OCI-LY7 (cell line): ENCODE results near the gene DMGDH. TPM values are rescaled to one million over a fixed set of nuclear protein-coding genes. Genes with fewer than 3 reads are reported as not detected.

ENCODE experiments used
- BruUV-seq: library from RNA; stranded (reverse); fragments of 400-500 nt; replicated peaks from 2 replicates; lab custom pipeline; 2021; lab: Mats Ljungman, UMichigan
- CTCF ChIA-PET: fragments of 300-600 bp; sonication (Branson Sonifier 250); formaldehyde crosslinking; loops from one replicate; lab custom pipeline; 2022; ENCODE audit warnings: antibody characterized with exemption; ENCODE audit not compliant: unreplicated experiment; lab: Charles Lee
- POLR2A ChIA-PET: fragments of 300-600 bp; sonication (Branson Sonifier 250); formaldehyde crosslinking; loops from one replicate; lab custom pipeline; 2022; ENCODE audit warnings: antibody characterized with exemption; lab: Charles Lee
- DNase-seq: peaks from one replicate; pipeline ENCODE4 v3.0.0-alpha.2; 2015; ENCODE audit warnings: low spot score
- H2AFZ ChIP-seq: fragments of 200-600 bp; sonication (generic), shearing (Covaris generic); 2 replicates; pipeline ENCODE4 v1.6.1; 2014; ENCODE audit warnings: mild to moderate bottlenecking, antibody characterized with exemption, low read length, moderate library complexity
- H3K27ac ChIP-seq: fragments of 200-600 bp; sonication (generic); 2 replicates; pipeline ENCODE4 v1.5.1; 2014; ENCODE audit warnings: mixed run types, low read depth, mild to moderate bottlenecking, moderate library complexity, low read length, inconsistent platforms; ENCODE audit not compliant: poor library complexity, severe bottlenecking
- H3K36me3 ChIP-seq: fragments of 200-600 bp; sonication (generic); 2 replicates; pipeline ENCODE4 v1.6.1; 2014; ENCODE audit warnings: mild to moderate bottlenecking, antibody characterized with exemption, low read length, moderate library complexity, mixed read lengths; ENCODE audit not compliant: insufficient read depth
- H3K4me1 ChIP-seq: fragments of 200-600 bp; sonication (generic); 2 replicates; pipeline ENCODE4 v1.5.1; 2014; ENCODE audit warnings: mild to moderate bottlenecking, low read length; ENCODE audit not compliant: insufficient read depth, poor library complexity, severe bottlenecking
- H3K4me2 ChIP-seq: fragments of 200-600 bp; sonication (generic); 2 replicates; pipeline ENCODE4 v1.6.1; 2014; ENCODE audit warnings: mild to moderate bottlenecking, low read length
- H3K4me3 ChIP-seq: fragments of 200-600 bp; sonication (generic); 2 replicates; pipeline ENCODE4 v1.5.1; 2014; ENCODE audit warnings: mild to moderate bottlenecking, low read depth, low read length; ENCODE audit not compliant: poor library complexity, severe bottlenecking
- H3K79me2 ChIP-seq: fragments of 200-600 bp; sonication (generic); 2 replicates; pipeline ENCODE4 v1.6.1; 2016; ENCODE audit warnings: low read depth, mild to moderate bottlenecking, low read length, moderate library complexity, mixed read lengths; ENCODE audit not compliant: insufficient read depth
- H3K9me2 ChIP-seq: fragments of 200-600 bp; sonication (generic); 2 replicates; pipeline ENCODE4 v1.6.1; 2016; ENCODE audit warnings: mild to moderate bottlenecking, low read length, mixed read lengths; ENCODE audit not compliant: insufficient read depth
- H3K9me3 ChIP-seq: fragments of 200-600 bp; sonication (generic); 2 replicates; pipeline ENCODE4 v1.6.1; 2014; ENCODE audit warnings: mild to moderate bottlenecking, mixed run types, low read length, mixed read lengths
- H4K20me1 ChIP-seq: fragments of 200-600 bp; sonication (generic); 2 replicates; pipeline ENCODE4 v1.6.1; 2014; ENCODE audit warnings: mild to moderate bottlenecking, antibody characterized with exemption, low read length, moderate library complexity, mixed read lengths; ENCODE audit not compliant: insufficient read depth
- CTCF ChIP-seq: fragments of 200-600 bp; sonication (generic); conservative IDR thresholded peaks from 2 replicates; pipeline ENCODE4 v1.5.1; 2014; ENCODE audit warnings: mild to moderate bottlenecking, antibody characterized with exemption, low read length, moderate library complexity, mixed read lengths
- EZH2phosphoT487 ChIP-seq: fragments of 200-600 bp; sonication (generic); IDR thresholded peaks from 2 replicates; pipeline ENCODE4 v1.6.1; 2018; ENCODE audit warnings: low read depth, borderline replicate concordance, mild to moderate bottlenecking, mixed run types, antibody characterized with exemption, low read length, moderate library complexity, mixed read lengths
- intact Hi-C: fragments of 100-400 bp; cut with micrococcal nuclease; formaldehyde crosslinking; loops from one replicate; pipeline ENCODE4 v1.10.0; 2022; ENCODE audit not compliant: unreplicated experiment
- total RNA-seq, 2 experiments: library from RNA; depleted of rRNA in 1 of 2; stranded (reverse); fragments of >200 nt in 1 of 2; shearing (Covaris generic) in 1 of 2; gene quantifications; 2 replicates each; pipeline ENCODE4 v1.2.3, GENCODE V29; 2014 to 2022

Gene DMGDH
- total RNA-seq, 2 experiments from 2014 or later: 1.5 TPM; not detected in 1

GRCh38 chr5:79081779-79082178, 12.3 kb upstream of the DMGDH start:
- intact Hi-C loops: no loop called here
- Histone ChIP-seq H3K4me3 (no peak overlapping the region), H3K9me2 (no peaks in the 10 kb centered on the region), H3K4me2 (no peak overlapping the region), H3K4me1 (no peaks in the 10 kb centered on the region), H3K9me3 (no peaks in the 10 kb centered on the region), H4K20me1 (no peaks in the 10 kb centered on the region), H3K79me2 (no peaks in the 10 kb centered on the region), H3K27ac (no peak overlapping the region), H3K36me3 (no peaks in the 10 kb centered on the region), H2AFZ (no peak overlapping the region)
- no peak for TF ChIP-seq CTCF
- no peak for TF ChIP-seq EZH2phosphoT487
- ChIA-PET POLR2A (interaction anchor here (0.7 kb wide), 1 partner anchor 387 kb away, joined by 4 read pairs; no protein-coding TSS in a partner anchor), CTCF (no interaction called here)
- no TSS peak for BruUV-seq
- DNase-seq: no peak

- Histone ChIP-seq H3K9me2 (no peaks in the 10 kb centered on the region), H4K20me1 (no peaks in the 10 kb centered on the region), H3K9me3 (no peaks in the 10 kb centered on the region), H3K36me3 (no peaks in the 10 kb centered on the region), H3K4me2 (no peak overlapping the region), H3K4me1 (no peaks in the 10 kb centered on the region), H2AFZ (no peak overlapping the region), H3K4me3 (no peak overlapping the region), H3K27ac (no peak overlapping the region), H3K79me2 (no peaks in the 10 kb centered on the region)
- no peak for DNase-seq
- ChIA-PET CTCF (no interaction called here), POLR2A (no interaction called here)
- TF ChIP-seq EZH2phosphoT487: no peak
- TF ChIP-seq CTCF: no peak
- no TSS peak for BruUV-seq
- intact Hi-C loops: no loop called here
These were observed 11.3 kb upstream of the DMGDH start for GRCh38 chr5:79080804-79081203.

- no peak overlapping the region for H3K4me2 ChIP-seq
- no peak overlapping the region for H3K27ac ChIP-seq
- POLR2A ChIA-PET: interaction anchor here (0.6 to 1.3 kb wide), 5 partner anchors 9 to 1164 kb away, joined by 3 to 5 read pairs (median 3); no protein-coding TSS in a partner anchor
- intact Hi-C loops: no loop called here
- TF ChIP-seq CTCF (no peak), EZH2phosphoT487 (no peak)
- no peak for DNase-seq
- no peak overlapping the region for H3K4me3 ChIP-seq
- H3K79me2 ChIP-seq: no peaks in the 10 kb centered on the region
- no TSS peak for BruUV-seq
- no peaks in the 10 kb centered on the region for H3K4me1 ChIP-seq
- no peaks in the 10 kb centered on the region for H4K20me1 ChIP-seq
- no peaks in the 10 kb centered on the region for H3K9me3 ChIP-seq
- H2AFZ ChIP-seq: no peak overlapping the region
- CTCF ChIA-PET: interaction anchor here (0.6 kb wide), 1 partner anchor 39 kb away, joined by 4 read pairs; no protein-coding TSS in a partner anchor
- no peaks in the 10 kb centered on the region for H3K36me3 ChIP-seq
- no peaks in the 10 kb centered on the region for H3K9me2 ChIP-seq
These were observed 8.3 kb upstream of the DMGDH start for GRCh38 chr5:79077680-79078365.
